Spleen (tissue), 11 donors: ENCODE measurements around the gene ZDHHC4. TPM values are rescaled to one million over a fixed set of nuclear protein-coding genes. Genes with fewer than 3 reads are reported as not detected.

Experiments used
- DNase-seq: peaks from one replicate; pipeline ENCODE4 v3.0.0-alpha.2; 2020
- H3K27ac ChIP-seq, 8 donors: fragments of 200-600 bp; sonication (generic) in 7 of 8; 1 replicate in 4 of 8; 2 replicates in 4 of 8; pipeline versions ENCODE4 v1.5.0 to v1.8.0; 2016 to 2021; ENCODE audit warnings: inconsistent platforms in 4 of 8, mild to moderate bottlenecking in 4 of 8, moderate library complexity in 1 of 8
- H3K27me3 ChIP-seq, 7 donors: fragments of 200-600 bp; sonication (generic) in 6 of 7; replicated peaks in 1 of 7; 1 replicate in 4 of 7; 2 replicates in 3 of 7; pipeline versions ENCODE4 v1.5.0 to v1.8.0; 2016 to 2021; ENCODE audit warnings: inconsistent platforms in 3 of 7, mild to moderate bottlenecking in 1 of 7
- H3K36me3 ChIP-seq, 6 donors: fragments of 200-600 bp; sonication (generic) in 5 of 6; 1 replicate in 4 of 6; 2 replicates in 2 of 6; pipeline versions ENCODE4 v1.5.0 to v1.8.0; 2016 to 2021; ENCODE audit warnings: inconsistent platforms in 2 of 6
- H3K4me1 ChIP-seq, 6 donors: fragments of 200-600 bp; sonication (generic) in 5 of 6; 1 replicate in 3 of 6; 2 replicates in 3 of 6; pipeline versions ENCODE4 v1.5.0 to v1.8.0; 2016 to 2021; ENCODE audit warnings: inconsistent platforms in 3 of 6
- H3K4me3 ChIP-seq, 8 donors: fragments of 200-600 bp; sonication (generic) in 7 of 8; 1 replicate in 4 of 8; 2 replicates in 4 of 8; pipeline versions ENCODE4 v1.5.0 to v1.8.0; 2016 to 2021; ENCODE audit warnings: inconsistent platforms in 4 of 8, mild to moderate bottlenecking in 4 of 8, moderate library complexity in 2 of 8
- H3K9me3 ChIP-seq, 8 donors: fragments of 200-600 bp; sonication (generic) in 7 of 8; 1 replicate in 4 of 8; 2 replicates in 4 of 8; pipeline versions ENCODE4 v1.5.0 to v1.8.0; 2016 to 2021; ENCODE audit warnings: inconsistent platforms in 4 of 8
- CTCF ChIP-seq, 11 experiments: fragments of 200-600 bp in 7 of 11; fragments of 450-650 bp in 4 of 11; sonication (generic) in 4 of 11; IDR thresholded peaks in 8 of 11; conservative IDR thresholded peaks in 3 of 11; 1 replicate in 7 of 11; 2 replicates in 4 of 11; pipeline versions ENCODE4 v1.4.0 to v1.8.0; 2016 to 2021; ENCODE audit warnings: antibody characterized with exemption in 11 of 11, inconsistent platforms in 4 of 11, mild to moderate bottlenecking in 1 of 11
- POLR2A ChIP-seq, 3 donors: fragments of 450-650 bp; IDR thresholded peaks; one replicate each; pipeline ENCODE4 v1.5.1; 2017; ENCODE audit warnings: antibody characterized with exemption in 3 of 3, mild to moderate bottlenecking in 1 of 3
- POLR2AphosphoS5 ChIP-seq, 3 donors: sonication (generic); formaldehyde crosslinking; IDR thresholded peaks; one replicate each; pipeline ENCODE4 v1.5.1; 2017; ENCODE audit warnings: antibody characterized with exemption in 3 of 3
- WGBS, 5 donors: extraction: QIAGEN DNeasy Blood & Tissue Kit in 3 of 5; methylation state at CpG; one replicate each; pipeline versions ENCODE4 v1.1.5 to v1.1.7; 2013 to 2018; 5-methylcytosine and 5-hydroxymethylcytosine counted together
- intact Hi-C: fragments of 100-400 bp; cut with DNase I; formaldehyde crosslinking; loops from one replicate; pipeline ENCODE4 v1.15.0; 2023; ENCODE audit warnings: low total_unique reads
- polyA plus RNA-seq, 3 donors: library from polyadenylated mRNA; stranded (reverse); fragments of 200-250 nt; gene quantifications; one replicate each; pipeline ENCODE4 v1.2.1, GENCODE V29; 2013
- total RNA-seq, 7 donors: library from RNA; depleted of rRNA in 3 of 7; stranded (reverse); fragments of >200 nt in 3 of 7; fragmentation: NEBNext Ultra II Directional in 4 of 7; extraction: Animal tissue kit (Norgen Biotek cat#: 25700) in 4 of 7; gene quantifications; one replicate each; pipeline versions ENCODE4 v1.1.0 to v1.2.1, GENCODE V29; 2016 to 2021
- donor health status: healthy with polysubstance abuse.
- donor health status: DM: no; HTN: no; CAD: no; lungs with moderate emphysema.
- donor health status: DM: no; HTN: no; CAD: no.
- donor health status: Bipolar disorder and iron deficiency.
- donor health status: healthy.
- donor health status: DM: no; HTN: no; CAD: no.
- donor health status: DM: yes; HTN: yes; CAD: no.

Gene ZDHHC4
- total and polyA plus RNA-seq, 10 donors = 26.6 to 46.4 (median 37.4) TPM

DNA sequence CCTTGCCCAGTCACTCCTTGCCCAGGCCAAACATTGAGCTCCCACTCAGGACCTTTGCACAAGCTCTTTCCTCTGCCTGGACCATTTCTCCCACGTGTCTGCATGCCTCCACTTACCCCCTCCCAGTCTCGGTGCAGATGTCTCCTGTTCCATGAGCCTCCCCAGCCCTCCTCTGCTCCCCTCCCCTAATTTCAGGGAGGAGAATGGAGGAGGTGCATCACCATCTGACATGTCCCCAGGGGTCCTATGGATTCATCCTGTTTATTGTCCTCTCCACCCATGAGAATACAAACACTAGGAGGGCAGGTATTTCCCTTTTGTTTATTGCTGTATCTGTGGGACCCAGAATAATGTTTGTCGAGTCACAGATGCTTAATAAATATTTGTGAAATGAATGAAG, 17.4 kb upstream of the ZDHHC4 start:
- TF ChIP-seq CTCF (IDR thresholded peaks at IDR 0.05 in 8 of 11, conservative IDR thresholded peaks at IDR 0.05 in 3 of 11) = no peak
- TF ChIP-seq POLR2A (IDR thresholded peaks at IDR 0.05) = no peak
- no peak for TF ChIP-seq POLR2AphosphoS5 (IDR thresholded peaks at IDR 0.05)
- Histone ChIP-seq H3K4me3 (no peak overlapping the region), H3K9me3 (no peaks in the 10 kb centered on the region), H3K36me3 (no peaks in the 10 kb centered on the region), H3K27ac (no peak overlapping the region), H3K4me1 (peaks cover 0 to under 1% (median 0%) of the 10 kb centered on the region in 6 donors), H3K27me3 (peaks cover 0 to 3% (median 0%) of the 10 kb centered on the region in 7 donors)
- intact Hi-C loops = no loop called here
- no peak for DNase-seq
- WGBS, 5 donors = 31 to 56% (median 48%) methylated on average over 3 of the region's 3 CpGs

DNA sequence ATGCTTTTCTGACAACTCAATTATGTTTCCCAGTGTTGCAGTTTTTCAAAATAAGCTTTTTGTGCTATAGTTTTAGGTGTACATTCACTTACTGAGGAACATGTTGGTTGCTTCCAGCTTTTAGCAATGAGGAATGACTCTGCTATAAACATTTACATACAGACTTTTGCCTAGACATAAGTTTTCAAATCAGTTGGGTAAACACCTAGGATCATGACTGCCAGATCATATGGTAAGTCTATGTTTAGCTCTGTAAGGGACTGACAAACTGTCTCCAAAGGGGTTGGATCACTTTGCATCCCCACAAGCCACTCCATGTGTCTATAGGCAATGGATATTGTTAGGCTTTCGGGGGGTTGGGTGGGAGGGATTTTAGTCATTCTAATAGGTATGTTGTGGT, 15.1 kb upstream of the ZDHHC4 start:
- Histone ChIP-seq H3K27me3 (peaks cover 0 to 3% (median 0%) of the 10 kb centered on the region in 7 donors), H3K4me1 (no peaks in the 10 kb centered on the region), H3K9me3 (no peaks in the 10 kb centered on the region), H3K36me3 (no peaks in the 10 kb centered on the region), H3K27ac (no peak overlapping the region), H3K4me3 (no peak overlapping the region)
- 95 to 100% (median 100%) methylated on average over 1 of the region's 1 CpG for WGBS, 5 donors
- intact Hi-C loops = no loop called here
- no peak for DNase-seq
- TF ChIP-seq POLR2AphosphoS5 (IDR thresholded peaks at IDR 0.05) (no peak), CTCF (IDR thresholded peaks at IDR 0.05 in 8 of 11, conservative IDR thresholded peaks at IDR 0.05 in 3 of 11) (no peak), POLR2A (IDR thresholded peaks at IDR 0.05) (no peak)

GRCh38 chr7:6563936-6564770, 13.1 kb upstream of the ZDHHC4 start:
- TF ChIP-seq CTCF (IDR thresholded peaks at IDR 0.05 in 8 of 11, conservative IDR thresholded peaks at IDR 0.05 in 3 of 11) = no peak
- TF ChIP-seq POLR2AphosphoS5 (IDR thresholded peaks at IDR 0.05) = no peak
- no peak for TF ChIP-seq POLR2A (IDR thresholded peaks at IDR 0.05)
- WGBS, 5 donors = 81 to 91% (median 84%) methylated on average over 12 of the region's 12 CpGs
- Histone ChIP-seq H3K27me3 (peaks cover 0 to 10% (median 0%) of the 10 kb centered on the region in 7 donors), H3K36me3 (no peaks in the 10 kb centered on the region), H3K9me3 (no peaks in the 10 kb centered on the region), H3K4me3 (no peak overlapping the region), H3K27ac (no peak overlapping the region), H3K4me1 (no peaks in the 10 kb centered on the region)
- intact Hi-C loops = no loop called here
- DNase-seq = no peak

DNA sequence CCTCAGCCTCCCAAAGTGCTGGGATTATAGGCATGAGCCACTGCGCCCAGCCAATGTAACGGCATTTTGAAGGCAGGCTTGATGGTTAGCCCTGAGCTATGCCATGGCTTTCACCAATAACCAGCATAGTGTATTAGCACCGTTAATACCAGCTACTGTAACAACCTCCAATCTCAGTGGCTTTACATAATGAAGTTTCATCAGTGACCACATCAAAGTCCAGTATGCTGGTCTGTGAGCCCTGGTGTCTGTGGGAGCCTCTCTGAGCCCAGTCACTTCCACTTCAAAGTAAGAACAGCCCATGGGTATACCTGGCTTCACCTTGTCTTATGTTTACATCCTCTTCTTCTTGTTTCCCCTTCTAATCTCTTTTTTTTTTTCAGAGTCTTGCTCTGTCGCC, 11.6 kb upstream of the ZDHHC4 start:
- TF ChIP-seq POLR2A (IDR thresholded peaks at IDR 0.05) (no peak), POLR2AphosphoS5 (IDR thresholded peaks at IDR 0.05) (no peak), CTCF (IDR thresholded peaks at IDR 0.05 in 8 of 11, conservative IDR thresholded peaks at IDR 0.05 in 3 of 11) (no peak)
- DNase-seq = no peak
- WGBS, 5 donors = 73 to 90% (median 82%) methylated on average over 4 of the region's 4 CpGs
- Histone ChIP-seq H3K36me3 (no peaks in the 10 kb centered on the region), H3K4me3 (no peak overlapping the region), H3K4me1 (no peaks in the 10 kb centered on the region), H3K27me3 (peaks cover 0 to 8% (median 0%) of the 10 kb centered on the region in 7 donors), H3K27ac (no peak overlapping the region), H3K9me3 (no peaks in the 10 kb centered on the region)
- intact Hi-C loops = no loop called here
